CD4-positive, alpha-beta T cell (primary cell): ENCODE results near the gene RELT. TPM values are rescaled to one million over a fixed set of nuclear protein-coding genes. Genes with fewer than 3 reads are reported as not detected.

Experiments used
- ATAC-seq: fragments of 200-7000 bp; cut with Tn5 transposase; one replicate; pipeline ENCODE4 v1.10.0; 2022; ENCODE audit warnings: mild to moderate bottlenecking; ENCODE audit not compliant: poor library complexity
- CTCF ChIA-PET: fragments of 350-600 bp; sonication (Branson Sonifier 250); formaldehyde crosslinking; loops from one replicate; lab custom pipeline; 2021; ENCODE audit warnings: antibody characterized with exemption, inconsistent platforms; lab: Charles Lee
- POLR2A ChIA-PET: fragments of 350-600 bp; sonication (Branson Sonifier 250); formaldehyde crosslinking; loops from one replicate; lab custom pipeline; 2021; ENCODE audit warnings: antibody characterized with exemption, inconsistent platforms; lab: Charles Lee
- DNase-seq, 14 experiments: peaks; one replicate each; pipeline ENCODE4 v3.0.0-alpha.2; 2013 to 2020; ENCODE audit warnings: mixed read lengths in 2 of 14
- H3K27ac ChIP-seq, 2 donors: one replicate each; pipeline versions ENCODE4 v1.5.1 to v1.7.0; 2013; ENCODE audit warnings: low read length in 2 of 2, low read depth in 1 of 2, mild to moderate bottlenecking in 1 of 2
- H3K27me3 ChIP-seq, 2 experiments: 1 replicate in 1 of 2; 2 replicates in 1 of 2; pipeline versions ENCODE4 v1.6.1 to v1.7.0; 2013; ENCODE audit warnings: low read length in 2 of 2, control low read depth in 1 of 2, mild to moderate bottlenecking in 1 of 2, moderate library complexity in 1 of 2; ENCODE audit not compliant: insufficient read depth in 2 of 2, control insufficient read depth in 1 of 2
- H3K36me3 ChIP-seq: one replicate; pipeline ENCODE4 v1.6.1; 2013; ENCODE audit warnings: low read length, control low read depth; ENCODE audit not compliant: insufficient read depth
- H3K4me1 ChIP-seq: one replicate; pipeline ENCODE4 v1.6.1; 2013; ENCODE audit warnings: low read length, control low read depth; ENCODE audit not compliant: insufficient read depth
- H3K4me3 ChIP-seq: one replicate; pipeline ENCODE4 v1.5.1; 2013; ENCODE audit warnings: mild to moderate bottlenecking, low read length, moderate library complexity
- H3K9me3 ChIP-seq, 2 experiments: 1 replicate in 1 of 2; 2 replicates in 1 of 2; pipeline versions ENCODE4 v1.6.1 to v1.7.0; 2013; ENCODE audit warnings: low read length in 2 of 2, mild to moderate bottlenecking in 2 of 2, control low read depth in 1 of 2, moderate library complexity in 1 of 2; ENCODE audit not compliant: control insufficient read depth in 1 of 2, insufficient read depth in 1 of 2
- H3K27ac Mint-ChIP-seq: one replicate; pipeline ENCODE4 v1.8.0; 2020; ENCODE audit warnings: mixed read lengths
- H3K27me3 Mint-ChIP-seq: one replicate; pipeline ENCODE4 v1.8.0; 2021; ENCODE audit warnings: mixed read lengths
- H3K36me3 Mint-ChIP-seq: one replicate; pipeline ENCODE4 v1.8.0; 2021; ENCODE audit warnings: low read depth, mixed read lengths
- H3K4me1 Mint-ChIP-seq: one replicate; pipeline ENCODE4 v1.8.0; 2021; ENCODE audit warnings: low read depth, mixed read lengths
- H3K4me3 Mint-ChIP-seq: one replicate; pipeline ENCODE4 v1.8.0; 2020; ENCODE audit warnings: mild to moderate bottlenecking, mixed read lengths
- H3K9me3 Mint-ChIP-seq: one replicate; pipeline ENCODE4 v1.8.0; 2020; ENCODE audit warnings: mixed read lengths
- intact Hi-C, 2 experiments: fragments of 100-400 bp; cut with DNase I in 1 of 2; cut with micrococcal nuclease in 1 of 2; formaldehyde crosslinking; loops; one replicate each; pipeline versions ENCODE4 v1.15.1 to v1.9.0; 2023 to 2025; cut with DNase I, micrococcal nuclease
- total RNA-seq, 174 experiments: library from RNA in 2 of 174; stranded (reverse) in 2 of 174; gene quantifications; one replicate each; pipeline ENCODE4 v1.2.3 and lab custom pipeline; 2021 to 2026
- TF ChIP-seq, protein P1 (sequence below): fragments of 200-600 bp; IDR thresholded peaks from one replicate; pipeline ENCODE4 v1.8.0; 2022; ENCODE audit warnings: antibody characterized with exemption, mild to moderate bottlenecking

RELT gene
- total RNA-seq, 2 experiments from 2014 or later: 107 to 114 TPM

DNA sequence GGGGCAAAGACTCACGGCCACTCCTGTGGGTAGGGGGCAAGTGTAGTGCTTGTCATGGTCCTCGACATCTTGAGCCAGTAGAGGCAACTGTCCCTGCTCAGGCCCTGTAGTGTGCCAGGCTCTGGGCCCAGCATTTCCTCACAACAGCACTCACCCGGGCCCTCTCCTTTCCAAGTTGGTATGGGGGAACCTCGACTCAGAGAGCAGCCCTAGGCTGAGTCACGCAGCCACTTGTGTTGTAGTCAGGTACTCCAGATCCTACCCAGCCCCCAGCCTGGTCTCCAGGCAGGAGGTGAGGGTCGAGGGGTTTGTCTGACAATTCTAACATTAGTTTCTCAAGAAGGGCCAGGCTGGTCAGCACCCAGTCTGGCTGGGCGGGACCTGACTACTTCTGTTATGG is 4.1 kb downstream of the RELT start:
- peak in 1 of 14 experiments; percentile 37 for DNase-seq
- ChIA-PET CTCF (interaction anchor here (1.6 kb wide), 1 partner anchor 29 kb away, joined by 4 read pairs; no protein-coding TSS in a partner anchor), POLR2A (no interaction called here)
- no peak for ATAC-seq
- intact Hi-C loops: no loop called here
- peak overlapping the region; percentile 30 for H3K4me3 Mint-ChIP-seq
- H3K36me3 ChIP-seq: no peaks in the 10 kb centered on the region
- no peaks in the 10 kb centered on the region for H3K9me3 ChIP-seq
- no peak overlapping the region for H3K27ac ChIP-seq
- H3K9me3 Mint-ChIP-seq: no peaks in the 10 kb centered on the region
- peaks cover 91% of the 10 kb centered on the region for H3K4me1 ChIP-seq
- no peaks in the 10 kb centered on the region for H3K27me3 ChIP-seq
- H3K27me3 Mint-ChIP-seq: no peaks in the 10 kb centered on the region
- TF ChIP-seq, protein P1, sequence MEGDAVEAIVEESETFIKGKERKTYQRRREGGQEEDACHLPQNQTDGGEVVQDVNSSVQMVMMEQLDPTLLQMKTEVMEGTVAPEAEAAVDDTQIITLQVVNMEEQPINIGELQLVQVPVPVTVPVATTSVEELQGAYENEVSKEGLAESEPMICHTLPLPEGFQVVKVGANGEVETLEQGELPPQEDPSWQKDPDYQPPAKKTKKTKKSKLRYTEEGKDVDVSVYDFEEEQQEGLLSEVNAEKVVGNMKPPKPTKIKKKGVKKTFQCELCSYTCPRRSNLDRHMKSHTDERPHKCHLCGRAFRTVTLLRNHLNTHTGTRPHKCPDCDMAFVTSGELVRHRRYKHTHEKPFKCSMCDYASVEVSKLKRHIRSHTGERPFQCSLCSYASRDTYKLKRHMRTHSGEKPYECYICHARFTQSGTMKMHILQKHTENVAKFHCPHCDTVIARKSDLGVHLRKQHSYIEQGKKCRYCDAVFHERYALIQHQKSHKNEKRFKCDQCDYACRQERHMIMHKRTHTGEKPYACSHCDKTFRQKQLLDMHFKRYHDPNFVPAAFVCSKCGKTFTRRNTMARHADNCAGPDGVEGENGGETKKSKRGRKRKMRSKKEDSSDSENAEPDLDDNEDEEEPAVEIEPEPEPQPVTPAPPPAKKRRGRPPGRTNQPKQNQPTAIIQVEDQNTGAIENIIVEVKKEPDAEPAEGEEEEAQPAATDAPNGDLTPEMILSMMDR: no peak
- peak overlapping the region; percentile 24 for H3K27ac Mint-ChIP-seq
- H3K36me3 Mint-ChIP-seq: peaks cover 6% of the 10 kb centered on the region
- H3K4me3 ChIP-seq: no peak overlapping the region
- H3K4me1 Mint-ChIP-seq: peaks cover 73% of the 10 kb centered on the region

DNA sequence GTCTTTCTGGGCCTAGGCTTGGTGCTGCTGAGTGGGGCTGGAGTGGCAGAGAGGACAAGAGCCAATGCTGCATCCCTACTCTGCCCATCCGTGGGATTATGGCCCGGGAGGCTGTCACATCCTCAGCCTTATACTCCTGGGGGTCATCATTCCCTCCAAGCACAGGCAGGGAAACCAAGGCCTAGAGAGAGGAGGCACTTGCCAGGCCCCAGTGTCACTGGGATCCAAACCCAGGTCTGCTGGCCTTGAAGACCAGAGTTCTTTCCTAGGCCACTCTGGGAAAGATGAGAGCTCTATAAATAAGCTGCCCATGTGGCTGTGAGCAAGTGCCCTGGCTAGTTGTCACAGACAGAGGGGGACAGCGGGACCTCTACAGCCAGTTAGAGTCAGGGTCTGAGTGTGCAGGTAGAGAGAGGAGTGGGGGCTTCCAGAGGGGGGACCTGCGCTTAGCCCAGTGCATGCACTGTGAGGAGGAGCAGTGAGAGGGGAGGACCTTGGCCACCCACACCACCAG is 4.8 kb downstream of the RELT start:
- Histone ChIP-seq H3K27ac (no peak overlapping the region), H3K9me3 (no peaks in the 10 kb centered on the region), H3K36me3 (no peaks in the 10 kb centered on the region), H3K4me1 (peaks cover 91% of the 10 kb centered on the region), H3K27me3 (no peaks in the 10 kb centered on the region), H3K4me3 (no peak overlapping the region)
- ChIA-PET POLR2A (no interaction called here), CTCF (no interaction called here)
- ATAC-seq (no peak), DNase-seq (no peak)
- intact Hi-C loops: no loop called here
- Mint-ChIP-seq H3K9me3 (no peaks in the 10 kb centered on the region), H3K27ac (peak overlapping the region; percentile 24), H3K36me3 (peaks cover 6% of the 10 kb centered on the region), H3K4me1 (peaks cover 73% of the 10 kb centered on the region), H3K27me3 (no peaks in the 10 kb centered on the region), H3K4me3 (no peak overlapping the region)
- TF ChIP-seq, protein P1: no peak

DNA sequence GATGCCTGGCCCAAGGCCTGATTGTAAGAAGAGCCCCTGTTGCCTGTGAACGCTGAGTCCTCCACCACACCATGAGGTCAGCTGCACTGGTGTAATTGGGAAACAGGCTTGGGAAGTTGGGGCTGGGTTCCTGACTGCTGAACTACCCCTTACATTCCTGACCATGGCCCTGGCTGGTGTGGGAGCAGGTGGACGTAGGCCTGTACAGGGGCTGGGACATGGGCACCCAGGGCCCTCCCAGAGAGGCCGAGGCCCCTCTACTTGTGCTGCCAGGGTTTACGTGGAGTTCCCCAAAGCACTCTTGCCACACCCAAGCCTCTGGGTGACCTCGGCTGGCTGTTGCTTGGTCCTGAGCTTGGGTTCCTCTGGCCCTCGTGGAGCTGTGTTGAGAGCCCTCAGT is 5.4 kb downstream of the RELT start:
- no peaks in the 10 kb centered on the region for H3K9me3 ChIP-seq
- DNase-seq (peak in 1 of 14 experiments; percentile 36), ATAC-seq (no peak)
- Mint-ChIP-seq H3K36me3 (peaks cover 6% of the 10 kb centered on the region), H3K4me1 (peaks cover 79% of the 10 kb centered on the region), H3K9me3 (no peaks in the 10 kb centered on the region), H3K27me3 (no peaks in the 10 kb centered on the region), H3K27ac (no peak overlapping the region), H3K4me3 (no peak overlapping the region)
- peaks cover 96% of the 10 kb centered on the region for H3K4me1 ChIP-seq
- intact Hi-C loops: no loop called here
- CTCF ChIA-PET: no interaction called here
- H3K4me3 ChIP-seq: no peak overlapping the region
- H3K27ac ChIP-seq: no peak overlapping the region
- POLR2A ChIA-PET: no interaction called here
- no peaks in the 10 kb centered on the region for H3K27me3 ChIP-seq
- TF ChIP-seq, protein P1: no peak
- no peaks in the 10 kb centered on the region for H3K36me3 ChIP-seq
